GM12878 (cell line): ENCODE results near the gene IFT27. TPM values are rescaled to one million over a fixed set of nuclear protein-coding genes. Genes with fewer than 3 reads are reported as not detected.
A peak's percentile ranks its signal among the peaks of the same experiment; 100 is the strongest.

Source experiments
- ATAC-seq: fragments of 200-7000 bp; cut with Tn5 transposase; 3 replicates; pipeline ENCODE4 v1.9.1; 2020; ENCODE audit warnings: mild to moderate bottlenecking, moderate library complexity
- BruUV-seq: library from RNA; stranded (reverse); fragments of 400-500 nt; replicated peaks from 2 replicates; lab custom pipeline; 2021; lab: Mats Ljungman, UMichigan
- CTCF ChIA-PET: fragments of 300-600 bp; sonication (Branson Sonifier 250); formaldehyde crosslinking; extraction: SDS; loops from one replicate; lab custom pipeline; 2021; ENCODE audit warnings: inconsistent platforms; lab: Yijun Ruan, JAX
- POLR2A ChIA-PET: fragments of 350-600 bp; formaldehyde crosslinking; extraction: SDS; loops from one replicate; lab custom pipeline; 2021; ENCODE audit warnings: inconsistent platforms; lab: Charles Lee
- RAD21 ChIA-PET: fragments of 300-600 bp; sonication (Branson Sonifier 250); formaldehyde crosslinking; loops from one replicate; lab custom pipeline; 2023; ENCODE audit warnings: antibody characterized with exemption; ENCODE audit not compliant: unreplicated experiment; lab: Charles Lee
- SMC1A ChIA-PET: fragments of 300-600 bp; sonication (Branson Sonifier 250); formaldehyde crosslinking; loops from one replicate; lab custom pipeline; 2023; ENCODE audit not compliant: unreplicated experiment, uncharacterized antibody; lab: Charles Lee
- DNase-seq: peaks from one replicate; pipeline ENCODE4 v3.0.0-alpha.2; 2011; ENCODE audit warnings: low read depth, low spot score
- FAIRE-seq: peaks from 3 replicates; lab custom pipeline; 2011; peaks lifted over from hg19 to GRCh38; lab: Jason Lieb, UNC
- H2AFZ ChIP-seq: 2 replicates; pipeline ENCODE4 v1.6.0; 2011; ENCODE audit warnings: low read depth, low read length, control low read depth; ENCODE audit not compliant: control insufficient read depth
- H3K27ac ChIP-seq: 2 replicates; pipeline ENCODE4 v1.5.1; 2011; ENCODE audit warnings: control low read depth; ENCODE audit not compliant: control insufficient read depth, insufficient read depth
- H3K27me3 ChIP-seq, 2 experiments: replicated peaks in 1 of 2; 2 replicates each; pipeline versions ENCODE4 v1.6.0 to v1.6.1; 2011; ENCODE audit warnings: low read length in 1 of 2; ENCODE audit not compliant: control insufficient read depth in 2 of 2, insufficient read depth in 2 of 2
- H3K36me3 ChIP-seq, 2 experiments: 2 replicates each; pipeline ENCODE4 v1.5.1; 2011; ENCODE audit warnings: low read length in 1 of 2; ENCODE audit not compliant: control insufficient read depth in 2 of 2, insufficient read depth in 2 of 2
- H3K4me1 ChIP-seq: 2 replicates; pipeline ENCODE4 v1.6.1; 2011; ENCODE audit warnings: mild to moderate bottlenecking, low read length, moderate library complexity, mixed read lengths; ENCODE audit not compliant: control insufficient read depth, insufficient read depth
- H3K4me2 ChIP-seq: 2 replicates; pipeline ENCODE4 v1.6.0; 2011; ENCODE audit warnings: control low read depth; ENCODE audit not compliant: control insufficient read depth, insufficient read depth
- H3K4me3 ChIP-seq: fragments of 200-600 bp; sonication (generic); 2 replicates; pipeline ENCODE4 v1.5.1; 2016
- H3K79me2 ChIP-seq: 2 replicates; pipeline ENCODE4 v1.6.0; 2011; ENCODE audit warnings: low read length; ENCODE audit not compliant: control insufficient read depth, insufficient read depth
- H3K9ac ChIP-seq: 2 replicates; pipeline ENCODE4 v1.8.0; 2011; ENCODE audit warnings: low read length, control low read depth, mixed read lengths; ENCODE audit not compliant: control insufficient read depth, insufficient read depth
- H3K9me3 ChIP-seq: replicated peaks from 3 replicates; pipeline ENCODE4 v1.5.1; 2011; ENCODE audit warnings: mild to moderate bottlenecking, low read length; ENCODE audit not compliant: control insufficient read depth, insufficient read depth
- H4K20me1 ChIP-seq: 2 replicates; pipeline ENCODE4 v1.6.0; 2011; ENCODE audit not compliant: control insufficient read depth, insufficient read depth
- ASH2L ChIP-seq: fragments of 300-600, 200-600 bp; sonication (generic); IDR thresholded peaks from 2 replicates; pipeline ENCODE4 v1.6.1; 2017; ENCODE audit warnings: low read depth, mild to moderate bottlenecking, borderline replicate concordance
- BCL11A ChIP-seq: IDR thresholded peaks from 2 replicates; pipeline ENCODE4 v1.6.1; 2011; ENCODE audit warnings: low read depth, low read length
- BCLAF1 ChIP-seq: fragments of 450-650 bp; IDR thresholded peaks from 2 replicates; pipeline ENCODE4 v1.6.1; 2017; ENCODE audit warnings: antibody characterized with exemption, mild to moderate bottlenecking, moderate library complexity
- CHD2 ChIP-seq: IDR thresholded peaks from 2 replicates; pipeline ENCODE4 v1.6.1; 2011; ENCODE audit warnings: low read depth, low read length, improper control_type of control experiment, borderline replicate concordance
- CREB1 ChIP-seq: IDR thresholded peaks from 2 replicates; pipeline ENCODE4 v1.6.1; 2012; ENCODE audit warnings: low read depth, mild to moderate bottlenecking, inconsistent platforms
- ELK1 ChIP-seq: IDR thresholded peaks from 2 replicates; pipeline ENCODE4 v1.6.1; 2012; ENCODE audit warnings: low read depth, low read length, improper control_type of control experiment
- FOXK2 ChIP-seq: fragments of 450-650 bp; IDR thresholded peaks from 2 replicates; pipeline ENCODE4 v1.6.1; 2017; ENCODE audit warnings: mild to moderate bottlenecking, moderate library complexity
- HCFC1 ChIP-seq: fragments of 150-350 bp; IDR thresholded peaks from 2 replicates; pipeline ENCODE4 v1.6.1; 2014; ENCODE audit warnings: low read length
- KDM1A ChIP-seq: fragments of 200-600 bp; sonication (generic); IDR thresholded peaks from 2 replicates; pipeline ENCODE4 v1.6.1; 2016; ENCODE audit warnings: borderline replicate concordance
- KLF5 ChIP-seq: fragments of 450-650 bp; IDR thresholded peaks from 2 replicates; pipeline ENCODE4 v1.6.1; 2014; ENCODE audit warnings: mild to moderate bottlenecking; ENCODE audit not compliant: partially characterized antibody
- NR2C1 ChIP-seq: fragments of 450-650 bp; IDR thresholded peaks from 2 replicates; pipeline ENCODE4 v1.6.1; 2017; ENCODE audit warnings: antibody characterized with exemption, mild to moderate bottlenecking, moderate library complexity
- RB1 ChIP-seq: fragments of 450-650 bp; formaldehyde crosslinking; IDR thresholded peaks from 2 replicates; pipeline ENCODE4 v1.6.1; 2017; ENCODE audit warnings: mild to moderate bottlenecking, borderline replicate concordance
- REST ChIP-seq: IDR thresholded peaks from 2 replicates; pipeline ENCODE4 v1.6.1; 2012; ENCODE audit warnings: mild to moderate bottlenecking, low read depth, low read length
- SREBF2 ChIP-seq: IDR thresholded peaks from 2 replicates; pipeline ENCODE4 v1.6.1; 2012; ENCODE audit warnings: mild to moderate bottlenecking, low read length
- WRNIP1 ChIP-seq: IDR thresholded peaks from 2 replicates; pipeline ENCODE4 v1.6.1; 2011; ENCODE audit warnings: low read depth, low read length, improper control_type of control experiment, borderline replicate concordance
- in situ Hi-C: fragments of 300-500 bp; cut with MboI; formaldehyde crosslinking; loops from 9 replicates; pipeline ENCODE4 v1.14.3; 2018; ENCODE audit warnings: mixed read lengths
- intact Hi-C: fragments of 100-400 bp; cut with micrococcal nuclease; formaldehyde crosslinking; loops from one replicate; pipeline ENCODE4 v1.14.2; 2022; ENCODE audit not compliant: unreplicated experiment
- polyA plus RNA-seq, 11 experiments: library from polyadenylated mRNA; depleted of rRNA in 4 of 11; unstranded in 6 of 11; stranded (reverse) in 5 of 11; fragments of >200 nt; fragmentation: Nextera tagmentation in 4 of 11; fragmentation: Illumina TruSeq in 1 of 11; extraction: Ambion mirVana in 4 of 11; extraction: Trizol in 1 of 11; gene quantifications; 1 replicate in 1 of 11; 2 replicates in 10 of 11; pipeline versions ENCODE4 v1.2.1 to v1.2.3, GENCODE V29; 2011 to 2016; ENCODE audit warnings: inconsistent platforms in 2 of 11, missing spikeins in 2 of 11, low read depth in 1 of 11
- total RNA-seq, 4 experiments: library from RNA; depleted of rRNA in 3 of 4; stranded (reverse); fragments of >200 nt in 3 of 4; fragmentation: Illumina TruSeq in 1 of 4; extraction: Trizol in 1 of 4; gene quantifications; 2 replicates each; pipeline versions ENCODE4 v1.2.1 to v1.2.3, GENCODE V29; 2013 to 2021

IFT27 gene
- total and polyA plus RNA-seq, 10 of the 15 experiments (the other 5 are each of a cell fraction or from before 2014, with no cell fraction given): 2.7 to 32.5 (median 10.2) TPM

GRCh38 chr22:36781656-36782627, 6.0 kb upstream of the IFT27 start (continued):
- TF ChIP-seq RB1 (peak; percentile 52; the same call in 1 of the 2 replicates), CREB1 (peak; percentile 36; the same call in 1 of the 2 replicates)

- no peak for FAIRE-seq
- intact Hi-C loops: no loop called here
- no peak for ATAC-seq
- in situ Hi-C loops: no loop called here
- H3K36me3 ChIP-seq: no peaks in the 10 kb centered on the region
- TF ChIP-seq CHD2: no peak
- TF ChIP-seq REST: no peak
- TF ChIP-seq ASH2L: no peak
- TF ChIP-seq WRNIP1: no peak
- TF ChIP-seq ELK1: no peak
- no peak for TF ChIP-seq BCL11A
- TF ChIP-seq FOXK2: no peak
- TF ChIP-seq KDM1A: no peak
- no peak for TF ChIP-seq HCFC1
- TF ChIP-seq KLF5: no peak
- TF ChIP-seq SREBF2: no peak
- no peak for TF ChIP-seq BCLAF1
- TF ChIP-seq NR2C1: no peak
- POLR2A ChIA-PET: no interaction called here
- no TSS peak for BruUV-seq
- H3K4me3 ChIP-seq: no peak overlapping the region
- peaks cover 11% of the 10 kb centered on the region for H3K4me1 ChIP-seq
- no peaks in the 10 kb centered on the region for H3K9me3 ChIP-seq
- no peak overlapping the region for H2AFZ ChIP-seq
- CTCF ChIA-PET: interaction anchor here (9.6 kb wide), 1 partner anchor 78 kb away, joined by 109 read pairs; no protein-coding TSS in a partner anchor
- no peak overlapping the region for H3K4me2 ChIP-seq
- RAD21 ChIA-PET: no interaction called here
- H3K27me3 ChIP-seq: no peaks in the 10 kb centered on the region
- H3K9ac ChIP-seq: no peak overlapping the region
- DNase-seq: no peak
- H3K27ac ChIP-seq: no peak overlapping the region
- H4K20me1 ChIP-seq: no peaks in the 10 kb centered on the region
- H3K79me2 ChIP-seq: no peaks in the 10 kb centered on the region
- SMC1A ChIA-PET: interaction anchor here (1.2 to 2.5 kb wide), 2 partner anchors 17 to 79 kb away, joined by 3 to 11 read pairs; no protein-coding TSS in a partner anchor
Measured at GRCh38 chr22:36778020-36778419, 2.1 kb upstream of the IFT27 start.
